GM23338 (cell line): Measurements from ENCODE around the gene TMEM135. TPM values are rescaled to one million over a fixed set of nuclear protein-coding genes. Genes with fewer than 3 reads are reported as not detected.

ENCODE experiments used
- ATAC-seq: fragments of 200-7000 bp; cut with Tn5 transposase; 3 replicates; pipeline ENCODE4 v1.9.1; 2020
- DNase-seq: peaks from one replicate; pipeline ENCODE4 v3.0.0-alpha.2; 2015; ENCODE audit warnings: low spot score
- H2AFZ ChIP-seq: fragments of 200-600 bp; sonication (generic); 2 replicates; pipeline ENCODE4 v1.8.0; 2016; ENCODE audit warnings: antibody characterized with exemption, mild to moderate bottlenecking, moderate library complexity
- H3F3A ChIP-seq: fragments of 200-600 bp; sonication (generic); replicated peaks from 2 replicates; pipeline ENCODE4 v1.8.0; 2017; ENCODE audit warnings: antibody characterized with exemption, mixed run types, low read depth
- H3K27ac ChIP-seq: fragments of 200-600 bp; sonication (generic); 2 replicates; pipeline ENCODE4 v1.6.1; 2016; ENCODE audit warnings: low read depth
- H3K27me3 ChIP-seq: fragments of 200-600 bp; sonication (generic); 2 replicates; pipeline ENCODE4 v1.8.0; 2016; ENCODE audit warnings: mild to moderate bottlenecking, mixed run types, moderate library complexity; ENCODE audit not compliant: insufficient read depth
- H3K36me3 ChIP-seq: fragments of 200-600 bp; sonication (generic); 2 replicates; pipeline ENCODE4 v1.8.0; 2016; ENCODE audit warnings: mild to moderate bottlenecking; ENCODE audit not compliant: insufficient read depth
- H3K4me1 ChIP-seq: fragments of 200-600 bp; sonication (generic); 2 replicates; pipeline ENCODE4 v1.8.0; 2016; ENCODE audit warnings: mild to moderate bottlenecking, moderate library complexity; ENCODE audit not compliant: insufficient read depth
- H3K4me2 ChIP-seq: fragments of 200-600 bp; sonication (generic); 2 replicates; pipeline ENCODE4 v1.7.1; 2017; ENCODE audit warnings: mixed run types
- H3K4me3 ChIP-seq: fragments of 200-600 bp; sonication (generic); 2 replicates; pipeline ENCODE4 v1.6.1; 2016; ENCODE audit warnings: mixed run types
- H3K79me2 ChIP-seq: fragments of 200-600 bp; sonication (generic); replicated peaks from 2 replicates; pipeline ENCODE4 v1.8.0; 2017; ENCODE audit warnings: mild to moderate bottlenecking; ENCODE audit not compliant: insufficient read depth
- H3K9me2 ChIP-seq: fragments of 200-600 bp; sonication (generic); 2 replicates; pipeline ENCODE4 v1.8.0; 2017; ENCODE audit not compliant: insufficient read depth
- H4K20me1 ChIP-seq: fragments of 200-600 bp; sonication (generic); replicated peaks from 2 replicates; pipeline ENCODE4 v1.8.0; 2017; ENCODE audit warnings: mild to moderate bottlenecking; ENCODE audit not compliant: insufficient read depth
- H3K27ac Mint-ChIP-seq: 2 replicates; pipeline ENCODE4 v1.8.0; 2020; ENCODE audit warnings: inconsistent platforms, mild to moderate bottlenecking, moderate library complexity, mixed read lengths
- H3K27me3 Mint-ChIP-seq: 3 replicates; pipeline ENCODE4 v1.8.0; 2022; ENCODE audit warnings: low read depth, mild to moderate bottlenecking, moderate library complexity, mixed read lengths, inconsistent platforms; ENCODE audit not compliant: insufficient read depth, poor library complexity
- H3K36me3 Mint-ChIP-seq: 3 replicates; pipeline ENCODE4 v1.8.0; 2021; ENCODE audit warnings: low read depth, mild to moderate bottlenecking, inconsistent platforms, moderate library complexity, mixed read lengths
- H3K4me1 Mint-ChIP-seq: 3 replicates; pipeline ENCODE4 v1.8.0; 2020; ENCODE audit warnings: mild to moderate bottlenecking, inconsistent platforms, mixed read lengths
- H3K4me3 Mint-ChIP-seq: 3 replicates; pipeline ENCODE4 v1.8.0; 2021; ENCODE audit warnings: moderate library complexity, mild to moderate bottlenecking, inconsistent platforms, mixed read lengths
- H3K9me3 Mint-ChIP-seq: 3 replicates; pipeline ENCODE4 v1.8.0; 2020; ENCODE audit warnings: moderate library complexity, mild to moderate bottlenecking, inconsistent platforms, mixed read lengths
- CREB1 ChIP-seq: fragments of 250-450 bp; sonication (Bioruptor Pico); IDR thresholded peaks from 2 replicates; pipeline ENCODE4 v1.5.0; 2020; ENCODE audit warnings: low read depth, mild to moderate bottlenecking, moderate library complexity
- NANOG ChIP-seq: IDR thresholded peaks from 2 replicates; pipeline ENCODE4 v1.6.1; 2016; ENCODE audit warnings: antibody characterized with exemption, borderline replicate concordance
- POLR2AphosphoS5 ChIP-seq: IDR thresholded peaks from 2 replicates; pipeline ENCODE4 v1.6.1; 2016; ENCODE audit warnings: antibody characterized with exemption, low read depth
- STAT1 ChIP-seq: IDR thresholded peaks from one replicate; pipeline ENCODE4 v1.6.1; 2016; ENCODE audit warnings: antibody characterized with exemption; ENCODE audit not compliant: unreplicated experiment
- ZNF114 ChIP-seq: fragments of 250-450 bp; sonication (Bioruptor Pico); IDR thresholded peaks from 2 replicates; pipeline ENCODE4 v1.5.0; 2020; ENCODE audit warnings: mild to moderate bottlenecking, moderate library complexity
- ZNF331 ChIP-seq: fragments of 250-450 bp; sonication (Bioruptor Pico); IDR thresholded peaks from 2 replicates; pipeline ENCODE4 v1.5.0; 2020; ENCODE audit warnings: low read depth, mild to moderate bottlenecking, moderate library complexity
- polyA plus RNA-seq: library from polyadenylated mRNA; unstranded; fragments of >200 nt; fragmentation: Nextera tagmentation; extraction: Ambion mirVana; gene quantifications from 2 replicates; pipeline ENCODE4 v1.2.1, GENCODE V29; 2016
- total RNA-seq: library from RNA; depleted of rRNA; stranded (reverse); fragments of >200 nt; shearing (Covaris generic); gene quantifications from 2 replicates; pipeline ENCODE4 v1.2.3, GENCODE V29; 2014
- TF ChIP-seq, protein P1 (sequence below): IDR thresholded peaks from one replicate; pipeline ENCODE4 v1.6.1; 2018; ENCODE audit warnings: antibody characterized with exemption; ENCODE audit not compliant: unreplicated experiment
- TF ChIP-seq, protein P2 (sequence below), 2 experiments: fragments of 200-600 bp in 1 of 2; sonication (generic) in 1 of 2; conservative IDR thresholded peaks; 2 replicates each; pipeline versions ENCODE4 v1.5.1 to v1.6.1; 2016 to 2017; ENCODE audit warnings: antibody characterized with exemption in 2 of 2, low read depth in 2 of 2, mild to moderate bottlenecking in 2 of 2, moderate library complexity in 1 of 2
- TF ChIP-seq, protein P3 (sequence below): fragments of 250-450 bp; sonication (Bioruptor Pico); IDR thresholded peaks from 2 replicates; pipeline ENCODE4 v1.5.0; 2020; ENCODE audit warnings: mild to moderate bottlenecking, moderate library complexity

The TMEM135 gene
- total and polyA plus RNA-seq, 2 experiments from 2014 or later, result 23.4 to 49.9 TPM

DNA sequence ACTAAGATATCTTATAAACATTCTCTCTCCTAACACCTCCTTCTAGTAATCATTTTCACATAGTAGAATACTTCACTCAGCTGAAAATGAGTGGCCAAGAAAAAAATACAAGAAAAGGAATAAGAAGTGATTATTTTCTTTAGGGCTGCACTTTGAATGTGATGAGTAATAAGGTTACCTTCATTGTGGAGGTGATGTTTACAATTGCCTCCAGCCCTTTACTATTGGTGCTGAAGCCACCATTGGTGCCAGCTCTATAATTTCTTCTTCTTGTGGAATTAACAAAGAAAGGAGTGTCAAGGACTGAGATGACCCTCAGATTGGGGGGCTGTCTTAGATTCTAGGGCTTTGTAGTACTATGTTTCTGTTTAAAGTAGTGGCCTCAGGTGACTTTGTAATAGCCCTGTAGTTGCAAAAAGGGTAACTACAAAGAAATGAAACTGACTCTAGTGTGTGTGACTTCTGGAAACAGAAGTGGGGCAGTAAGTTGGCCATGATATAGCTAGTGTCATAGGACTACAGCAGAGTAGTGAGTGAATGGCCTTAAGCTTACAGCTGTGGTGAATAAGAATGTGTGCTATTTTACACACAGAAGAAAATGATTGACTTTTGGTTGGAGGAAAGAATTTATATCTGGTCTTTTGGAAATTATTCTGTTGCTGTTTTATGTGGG, 287.2 kb downstream of the TMEM135 start (continued):
- TF ChIP-seq, protein P1, sequence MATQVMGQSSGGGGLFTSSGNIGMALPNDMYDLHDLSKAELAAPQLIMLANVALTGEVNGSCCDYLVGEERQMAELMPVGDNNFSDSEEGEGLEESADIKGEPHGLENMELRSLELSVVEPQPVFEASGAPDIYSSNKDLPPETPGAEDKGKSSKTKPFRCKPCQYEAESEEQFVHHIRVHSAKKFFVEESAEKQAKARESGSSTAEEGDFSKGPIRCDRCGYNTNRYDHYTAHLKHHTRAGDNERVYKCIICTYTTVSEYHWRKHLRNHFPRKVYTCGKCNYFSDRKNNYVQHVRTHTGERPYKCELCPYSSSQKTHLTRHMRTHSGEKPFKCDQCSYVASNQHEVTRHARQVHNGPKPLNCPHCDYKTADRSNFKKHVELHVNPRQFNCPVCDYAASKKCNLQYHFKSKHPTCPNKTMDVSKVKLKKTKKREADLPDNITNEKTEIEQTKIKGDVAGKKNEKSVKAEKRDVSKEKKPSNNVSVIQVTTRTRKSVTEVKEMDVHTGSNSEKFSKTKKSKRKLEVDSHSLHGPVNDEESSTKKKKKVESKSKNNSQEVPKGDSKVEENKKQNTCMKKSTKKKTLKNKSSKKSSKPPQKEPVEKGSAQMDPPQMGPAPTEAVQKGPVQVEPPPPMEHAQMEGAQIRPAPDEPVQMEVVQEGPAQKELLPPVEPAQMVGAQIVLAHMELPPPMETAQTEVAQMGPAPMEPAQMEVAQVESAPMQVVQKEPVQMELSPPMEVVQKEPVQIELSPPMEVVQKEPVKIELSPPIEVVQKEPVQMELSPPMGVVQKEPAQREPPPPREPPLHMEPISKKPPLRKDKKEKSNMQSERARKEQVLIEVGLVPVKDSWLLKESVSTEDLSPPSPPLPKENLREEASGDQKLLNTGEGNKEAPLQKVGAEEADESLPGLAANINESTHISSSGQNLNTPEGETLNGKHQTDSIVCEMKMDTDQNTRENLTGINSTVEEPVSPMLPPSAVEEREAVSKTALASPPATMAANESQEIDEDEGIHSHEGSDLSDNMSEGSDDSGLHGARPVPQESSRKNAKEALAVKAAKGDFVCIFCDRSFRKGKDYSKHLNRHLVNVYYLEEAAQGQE, result no peak

DNA sequence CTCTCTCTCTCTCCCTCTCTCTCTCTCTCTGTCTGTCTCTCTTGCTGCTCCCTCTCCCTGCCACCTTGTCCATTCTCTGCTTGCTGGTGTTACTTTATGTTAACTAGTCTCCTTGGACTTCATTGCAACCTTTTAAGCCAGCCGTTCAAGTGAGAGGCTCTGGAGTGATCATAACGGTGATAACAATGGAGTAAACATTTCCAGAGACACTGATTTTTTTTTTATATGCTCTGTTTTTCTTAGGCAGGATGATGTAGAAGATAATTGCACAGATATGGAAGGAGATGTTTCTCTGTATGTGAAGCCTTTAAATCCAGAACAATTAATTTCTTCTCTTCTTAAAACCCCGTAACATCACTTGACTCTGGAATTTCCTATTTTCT, 287.7 kb downstream of the TMEM135 start:
- peaks cover 1% of the 10 kb centered on the region for H3K27me3 Mint-ChIP-seq
- no peak overlapping the region for H2AFZ ChIP-seq
- no peak overlapping the region for H3K27ac Mint-ChIP-seq
- H3K4me2 ChIP-seq, result no peak overlapping the region
- no peaks in the 10 kb centered on the region for H3K9me2 ChIP-seq
- no peak overlapping the region for H3K4me3 Mint-ChIP-seq
- no peak for DNase-seq
- H3K27me3 ChIP-seq, result no peaks in the 10 kb centered on the region
- no peaks in the 10 kb centered on the region; the same call in 2 of the 3 replicates for H3K36me3 Mint-ChIP-seq
- H3K79me2 ChIP-seq, result no peaks in the 10 kb centered on the region
- no peak overlapping the region for H3K4me3 ChIP-seq
- H3K9me3 Mint-ChIP-seq, result no peaks in the 10 kb centered on the region
- no peaks in the 10 kb centered on the region for H3K4me1 ChIP-seq
- H3K27ac ChIP-seq, result no peak overlapping the region
- H4K20me1 ChIP-seq, result no peaks in the 10 kb centered on the region; the same call in 1 of the 2 replicates
- no peaks in the 10 kb centered on the region; the same call in 1 of the 2 replicates for H3K36me3 ChIP-seq
- no peaks in the 10 kb centered on the region for H3K4me1 Mint-ChIP-seq
- no peak for ATAC-seq
- H3F3A ChIP-seq, result no peaks in the 10 kb centered on the region
- TF ChIP-seq, protein P2, sequence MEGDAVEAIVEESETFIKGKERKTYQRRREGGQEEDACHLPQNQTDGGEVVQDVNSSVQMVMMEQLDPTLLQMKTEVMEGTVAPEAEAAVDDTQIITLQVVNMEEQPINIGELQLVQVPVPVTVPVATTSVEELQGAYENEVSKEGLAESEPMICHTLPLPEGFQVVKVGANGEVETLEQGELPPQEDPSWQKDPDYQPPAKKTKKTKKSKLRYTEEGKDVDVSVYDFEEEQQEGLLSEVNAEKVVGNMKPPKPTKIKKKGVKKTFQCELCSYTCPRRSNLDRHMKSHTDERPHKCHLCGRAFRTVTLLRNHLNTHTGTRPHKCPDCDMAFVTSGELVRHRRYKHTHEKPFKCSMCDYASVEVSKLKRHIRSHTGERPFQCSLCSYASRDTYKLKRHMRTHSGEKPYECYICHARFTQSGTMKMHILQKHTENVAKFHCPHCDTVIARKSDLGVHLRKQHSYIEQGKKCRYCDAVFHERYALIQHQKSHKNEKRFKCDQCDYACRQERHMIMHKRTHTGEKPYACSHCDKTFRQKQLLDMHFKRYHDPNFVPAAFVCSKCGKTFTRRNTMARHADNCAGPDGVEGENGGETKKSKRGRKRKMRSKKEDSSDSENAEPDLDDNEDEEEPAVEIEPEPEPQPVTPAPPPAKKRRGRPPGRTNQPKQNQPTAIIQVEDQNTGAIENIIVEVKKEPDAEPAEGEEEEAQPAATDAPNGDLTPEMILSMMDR (conservative IDR thresholded peaks at IDR 0.05; ENCODE audit: low read depth in 2 of 2), result no peak
- no peak for TF ChIP-seq ZNF114
- TF ChIP-seq, protein P1, result no peak
- TF ChIP-seq, protein P3, sequence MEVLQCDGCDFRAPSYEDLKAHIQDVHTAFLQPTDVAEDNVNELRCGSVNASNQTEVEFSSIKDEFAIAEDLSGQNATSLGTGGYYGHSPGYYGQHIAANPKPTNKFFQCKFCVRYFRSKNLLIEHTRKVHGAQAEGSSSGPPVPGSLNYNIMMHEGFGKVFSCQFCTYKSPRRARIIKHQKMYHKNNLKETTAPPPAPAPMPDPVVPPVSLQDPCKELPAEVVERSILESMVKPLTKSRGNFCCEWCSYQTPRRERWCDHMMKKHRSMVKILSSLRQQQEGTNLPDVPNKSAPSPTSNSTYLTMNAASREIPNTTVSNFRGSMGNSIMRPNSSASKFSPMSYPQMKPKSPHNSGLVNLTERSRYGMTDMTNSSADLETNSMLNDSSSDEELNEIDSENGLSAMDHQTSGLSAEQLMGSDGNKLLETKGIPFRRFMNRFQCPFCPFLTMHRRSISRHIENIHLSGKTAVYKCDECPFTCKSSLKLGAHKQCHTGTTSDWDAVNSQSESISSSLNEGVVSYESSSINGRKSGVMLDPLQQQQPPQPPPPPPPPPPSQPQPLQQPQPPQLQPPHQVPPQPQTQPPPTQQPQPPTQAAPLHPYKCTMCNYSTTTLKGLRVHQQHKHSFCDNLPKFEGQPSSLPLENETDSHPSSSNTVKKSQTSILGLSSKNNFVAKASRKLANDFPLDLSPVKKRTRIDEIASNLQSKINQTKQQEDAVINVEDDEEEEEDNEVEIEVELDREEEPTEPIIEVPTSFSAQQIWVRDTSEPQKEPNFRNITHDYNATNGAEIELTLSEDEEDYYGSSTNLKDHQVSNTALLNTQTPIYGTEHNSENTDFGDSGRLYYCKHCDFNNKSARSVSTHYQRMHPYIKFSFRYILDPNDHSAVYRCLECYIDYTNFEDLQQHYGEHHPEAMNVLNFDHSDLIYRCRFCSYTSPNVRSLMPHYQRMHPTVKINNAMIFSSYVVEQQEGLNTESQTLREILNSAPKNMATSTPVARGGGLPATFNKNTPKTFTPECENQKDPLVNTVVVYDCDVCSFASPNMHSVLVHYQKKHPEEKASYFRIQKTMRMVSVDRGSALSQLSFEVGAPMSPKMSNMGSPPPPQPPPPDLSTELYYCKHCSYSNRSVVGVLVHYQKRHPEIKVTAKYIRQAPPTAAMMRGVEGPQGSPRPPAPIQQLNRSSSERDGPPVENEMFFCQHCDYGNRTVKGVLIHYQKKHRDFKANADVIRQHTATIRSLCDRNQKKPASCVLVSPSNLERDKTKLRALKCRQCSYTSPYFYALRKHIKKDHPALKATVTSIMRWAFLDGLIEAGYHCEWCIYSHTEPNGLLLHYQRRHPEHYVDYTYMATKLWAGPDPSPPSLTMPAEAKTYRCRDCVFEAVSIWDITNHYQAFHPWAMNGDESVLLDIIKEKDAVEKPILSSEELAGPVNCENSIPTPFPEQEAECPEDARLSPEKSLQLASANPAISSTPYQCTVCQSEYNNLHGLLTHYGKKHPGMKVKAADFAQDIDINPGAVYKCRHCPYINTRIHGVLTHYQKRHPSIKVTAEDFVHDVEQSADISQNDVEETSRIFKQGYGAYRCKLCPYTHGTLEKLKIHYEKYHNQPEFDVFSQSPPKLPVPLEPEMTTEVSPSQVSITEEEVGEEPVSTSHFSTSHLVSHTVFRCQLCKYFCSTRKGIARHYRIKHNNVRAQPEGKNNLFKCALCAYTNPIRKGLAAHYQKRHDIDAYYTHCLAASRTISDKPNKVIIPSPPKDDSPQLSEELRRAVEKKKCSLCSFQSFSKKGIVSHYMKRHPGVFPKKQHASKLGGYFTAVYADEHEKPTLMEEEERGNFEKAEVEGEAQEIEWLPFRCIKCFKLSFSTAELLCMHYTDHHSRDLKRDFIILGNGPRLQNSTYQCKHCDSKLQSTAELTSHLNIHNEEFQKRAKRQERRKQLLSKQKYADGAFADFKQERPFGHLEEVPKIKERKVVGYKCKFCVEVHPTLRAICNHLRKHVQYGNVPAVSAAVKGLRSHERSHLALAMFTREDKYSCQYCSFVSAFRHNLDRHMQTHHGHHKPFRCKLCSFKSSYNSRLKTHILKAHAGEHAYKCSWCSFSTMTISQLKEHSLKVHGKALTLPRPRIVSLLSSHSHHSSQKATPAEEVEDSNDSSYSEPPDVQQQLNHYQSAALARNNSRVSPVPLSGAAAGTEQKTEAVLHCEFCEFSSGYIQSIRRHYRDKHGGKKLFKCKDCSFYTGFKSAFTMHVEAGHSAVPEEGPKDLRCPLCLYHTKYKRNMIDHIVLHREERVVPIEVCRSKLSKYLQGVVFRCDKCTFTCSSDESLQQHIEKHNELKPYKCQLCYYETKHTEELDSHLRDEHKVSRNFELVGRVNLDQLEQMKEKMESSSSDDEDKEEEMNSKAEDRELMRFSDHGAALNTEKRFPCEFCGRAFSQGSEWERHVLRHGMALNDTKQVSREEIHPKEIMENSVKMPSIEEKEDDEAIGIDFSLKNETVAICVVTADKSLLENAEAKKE (CRISPR knock-in tag), result no peak
- no peak for TF ChIP-seq NANOG
- TF ChIP-seq ZNF331 (CRISPR knock-in tag), result no peak
- TF ChIP-seq POLR2AphosphoS5, result no peak
- TF ChIP-seq STAT1, result no peak
- no peak for TF ChIP-seq CREB1 (CRISPR knock-in tag)
